Activated CD8-positive, alpha-beta memory T cell treated with anti-CD3 and anti-CD28 coated beads, Interleukin-2, amount 50 U/mL, for 48 hours (primary cell): ENCODE measurements around the gene CYLD.

ENCODE experiments used
- DNase-seq: peaks from one replicate; pipeline ENCODE4 v3.0.0-alpha.2; 2020

Gene CYLD

DNA sequence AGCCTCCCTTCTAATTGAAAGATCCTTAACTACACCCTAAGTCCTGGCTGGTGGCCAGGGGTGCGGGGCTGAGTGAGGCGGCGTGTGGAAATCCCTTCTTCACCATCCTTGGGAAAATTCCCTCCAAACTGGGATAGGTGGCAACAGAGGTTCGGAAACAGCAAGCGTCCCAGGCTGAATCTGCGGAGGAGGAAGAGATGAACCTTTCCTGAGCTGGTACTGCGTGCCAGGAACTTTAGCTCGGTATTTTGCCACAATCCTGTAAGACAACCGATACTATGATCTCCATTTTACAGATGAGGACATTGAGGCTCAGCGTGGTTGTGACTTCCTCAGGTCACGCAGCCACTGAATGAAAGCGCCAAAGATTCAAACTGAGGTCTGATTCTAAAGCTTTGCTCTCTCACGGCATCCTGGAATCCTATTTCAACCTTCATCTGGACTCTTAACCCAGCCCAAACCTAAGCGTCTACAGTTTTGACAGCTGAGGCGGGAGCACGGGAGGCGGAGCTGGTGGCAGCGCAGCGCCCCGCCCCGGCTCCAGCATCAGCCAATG lies 583 bp upstream of the CYLD start:
- no peak for DNase-seq

DNA sequence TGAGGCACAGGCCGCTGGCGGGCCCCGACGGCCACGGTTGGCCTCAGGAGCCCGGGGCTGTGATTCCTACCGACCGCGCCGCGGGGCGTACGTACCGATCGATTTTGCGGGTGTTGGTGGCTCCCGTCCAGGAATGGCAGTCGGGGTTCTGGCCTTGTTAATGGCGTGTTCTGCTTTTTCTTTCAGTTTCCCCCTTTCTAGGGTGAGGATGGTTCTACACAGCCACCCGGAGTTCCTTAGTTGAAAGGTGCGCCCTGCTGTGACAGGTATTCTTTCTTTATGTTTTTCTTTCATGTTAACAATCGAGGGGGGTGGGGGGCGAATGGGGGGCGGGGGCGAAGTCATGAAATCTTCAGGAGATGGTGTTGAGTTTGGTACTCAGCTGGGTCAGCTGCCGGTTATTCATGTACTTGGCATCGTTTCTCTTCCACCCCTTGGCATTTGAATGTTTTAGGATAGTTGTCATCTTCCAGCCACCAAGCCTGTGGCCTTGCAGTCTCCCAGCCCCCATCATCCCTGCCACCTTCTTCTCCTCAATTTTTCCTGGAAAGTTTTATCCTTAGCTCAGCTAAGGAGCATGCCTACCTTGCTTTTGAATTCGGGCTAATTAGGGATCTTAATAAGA lies 802 bp downstream of the CYLD start:
- DNase-seq = peak; percentile 68

DNA sequence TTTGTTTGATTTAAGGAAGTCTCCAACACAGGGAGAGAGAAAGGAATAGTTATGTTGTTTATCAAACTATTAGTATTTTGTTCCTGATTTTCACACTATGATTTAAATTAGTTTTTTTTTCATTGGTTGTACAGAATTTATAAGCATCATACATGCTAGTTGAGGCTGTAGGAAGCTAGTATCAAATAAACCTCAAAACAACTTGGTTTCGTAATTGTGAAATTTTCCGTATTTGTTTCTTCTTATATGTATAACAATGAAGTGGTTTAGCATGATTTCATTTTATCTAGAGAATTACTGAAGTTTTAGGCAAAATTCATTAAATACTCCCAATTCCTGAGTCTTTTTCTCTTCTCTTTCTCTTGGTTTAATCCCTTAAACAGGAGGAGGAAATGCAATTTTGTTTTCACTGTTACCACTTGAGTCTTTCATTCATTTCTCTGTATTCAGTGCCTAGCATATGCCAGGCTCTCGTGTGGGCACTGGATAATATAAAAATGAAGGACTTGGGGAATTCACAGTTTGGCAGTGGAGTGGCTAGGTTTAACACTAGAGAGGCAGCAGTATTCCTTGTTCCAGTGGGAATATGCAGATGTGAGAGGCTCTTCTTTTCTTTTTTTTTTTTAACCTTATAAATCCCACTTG lies 1.8 kb downstream of the CYLD start:
- DNase-seq = no peak

DNA sequence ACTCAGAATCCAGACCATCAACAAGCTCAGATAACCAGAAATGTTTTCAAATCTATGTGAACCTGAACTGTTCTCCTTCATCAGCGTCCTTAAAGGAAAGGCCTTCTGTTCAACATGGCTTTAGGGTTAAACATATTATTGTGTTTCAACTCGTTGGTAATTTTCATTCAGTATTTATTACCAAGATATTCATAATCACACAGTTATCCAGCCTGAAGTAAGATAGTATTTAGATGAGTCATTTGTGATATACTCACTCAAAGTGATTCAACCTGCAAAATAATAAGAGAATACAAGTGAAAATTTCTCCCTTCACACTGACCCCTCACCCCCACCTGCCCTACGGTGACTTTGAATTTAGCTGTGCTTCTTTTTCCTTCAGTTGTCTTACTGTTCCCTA lies 3.0 kb downstream of the CYLD start:
- no peak for DNase-seq

DNA sequence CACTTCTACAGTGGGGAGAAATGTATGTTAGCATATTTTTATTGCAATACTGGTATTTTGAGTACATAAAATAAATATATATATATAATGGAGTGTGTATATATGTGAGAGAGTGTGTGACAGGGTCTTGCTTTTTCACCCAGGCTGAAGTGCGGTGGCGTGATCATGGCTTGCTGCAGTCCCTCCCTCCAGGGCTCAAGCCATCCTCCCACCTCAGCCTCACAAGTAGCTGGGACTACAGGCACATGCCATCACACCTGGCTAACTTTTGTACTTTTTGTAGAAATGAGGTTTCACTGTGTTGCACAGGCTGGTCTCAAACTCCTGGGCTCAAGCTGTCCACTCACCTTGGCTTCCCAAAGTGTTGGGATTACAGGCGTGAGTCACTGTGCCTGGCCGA lies 4.1 kb downstream of the CYLD start:
- DNase-seq = no peak

DNA sequence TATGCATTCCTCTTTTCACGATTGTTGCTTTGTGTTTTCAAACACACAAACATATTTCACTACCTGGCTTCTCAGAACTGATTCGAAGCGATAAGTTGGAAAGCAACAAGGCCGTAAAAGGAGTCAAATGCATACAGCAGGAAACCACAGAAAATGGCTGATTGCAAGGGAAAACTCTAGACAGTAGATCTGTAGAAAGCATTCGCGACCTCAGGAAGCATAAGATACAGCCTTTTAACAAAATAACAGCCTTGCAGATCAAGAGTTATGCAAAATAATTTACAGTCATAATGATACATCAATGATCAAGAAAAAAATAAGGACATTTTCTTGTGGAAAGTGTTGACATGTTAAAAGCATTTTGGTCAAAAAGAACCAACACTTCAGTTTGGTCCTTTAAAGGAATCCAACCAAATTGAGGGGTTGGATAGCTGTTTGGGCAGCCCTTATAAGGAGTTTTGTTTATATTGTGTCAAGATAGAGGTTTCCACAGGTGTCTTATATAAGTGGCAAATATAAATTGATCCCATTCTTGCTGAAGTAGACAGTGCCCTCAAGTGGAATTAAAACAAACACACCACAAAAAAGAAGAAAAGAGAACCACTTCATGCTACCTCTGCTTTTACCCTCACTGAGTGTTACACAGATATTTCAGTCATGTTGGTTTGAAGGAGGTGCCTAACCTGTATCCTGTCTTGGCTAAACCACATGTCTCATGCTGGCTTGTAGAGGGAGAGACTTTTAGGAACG lies 5.5 kb downstream of the CYLD start:
- no peak for DNase-seq

DNA sequence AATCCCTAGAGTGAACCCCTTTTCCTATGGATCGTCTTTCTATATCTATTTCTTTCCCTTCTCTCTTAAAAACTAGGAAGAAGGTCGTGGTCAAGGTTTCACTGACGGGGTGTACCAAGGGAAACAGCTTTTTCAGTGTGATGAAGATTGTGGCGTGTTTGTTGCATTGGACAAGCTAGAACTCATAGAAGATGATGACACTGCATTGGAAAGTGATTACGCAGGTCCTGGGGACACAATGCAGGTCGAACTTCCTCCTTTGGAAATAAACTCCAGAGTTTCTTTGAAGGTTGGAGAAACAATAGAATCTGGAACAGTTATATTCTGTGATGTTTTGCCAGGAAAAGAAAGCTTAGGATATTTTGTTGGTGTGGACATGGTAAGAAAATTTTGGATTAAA lies 9.6 kb downstream of the CYLD start:
- no peak for DNase-seq

DNA sequence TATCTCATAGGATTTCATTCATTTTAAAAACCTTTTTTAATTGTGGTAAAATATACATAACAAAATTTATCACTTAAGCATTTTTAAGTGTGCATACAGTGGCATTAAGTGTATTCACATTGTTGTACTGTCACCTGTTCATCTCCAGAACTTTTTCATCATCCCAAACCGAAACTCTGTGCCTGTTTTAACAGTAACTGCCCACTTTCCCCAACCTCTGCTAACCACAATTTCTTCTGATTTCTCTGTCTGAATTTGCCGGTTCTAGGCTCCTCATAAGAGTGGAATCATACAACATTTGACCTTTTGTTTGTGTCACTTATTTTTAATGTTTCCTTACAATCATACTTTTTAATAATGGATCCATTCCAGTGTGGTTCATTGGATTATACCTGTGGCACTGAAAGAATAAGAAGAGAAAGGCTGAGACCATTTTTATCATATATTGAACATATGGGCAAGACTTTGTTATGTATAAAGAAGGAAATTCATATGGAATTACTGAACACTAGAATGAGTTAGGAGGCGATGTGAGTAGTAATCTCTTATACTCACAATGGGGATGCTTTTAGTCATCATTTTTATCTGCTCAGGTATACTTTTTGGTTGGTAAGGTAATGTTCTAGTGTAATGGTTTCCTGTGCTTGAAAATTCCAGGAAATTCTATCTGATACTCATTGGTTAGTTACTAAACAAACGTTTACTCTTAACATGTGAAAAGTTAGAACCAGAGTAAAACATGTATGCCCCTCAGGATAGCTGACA lies 10.8 kb downstream of the CYLD start:
- DNase-seq = no peak

DNA sequence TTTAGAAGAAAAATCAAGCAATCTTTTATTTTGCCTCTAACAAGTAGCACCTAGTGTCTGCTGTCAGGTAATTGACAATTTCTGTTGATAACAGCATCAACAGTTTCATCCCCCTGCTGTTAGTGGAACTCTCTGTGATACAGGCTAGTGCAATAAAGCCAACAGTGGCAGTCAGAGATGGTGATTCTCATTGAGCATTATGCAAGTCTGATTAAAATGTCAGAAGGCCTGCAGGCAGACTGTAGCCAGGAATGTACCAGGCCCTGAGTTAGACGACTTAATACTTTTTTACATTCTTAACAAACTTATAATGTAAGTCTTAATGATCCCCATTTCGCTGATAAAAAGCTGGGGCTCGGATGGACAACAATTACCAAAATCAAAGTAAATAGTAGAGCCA lies 14.6 kb downstream of the CYLD start:
- no peak for DNase-seq

DNA sequence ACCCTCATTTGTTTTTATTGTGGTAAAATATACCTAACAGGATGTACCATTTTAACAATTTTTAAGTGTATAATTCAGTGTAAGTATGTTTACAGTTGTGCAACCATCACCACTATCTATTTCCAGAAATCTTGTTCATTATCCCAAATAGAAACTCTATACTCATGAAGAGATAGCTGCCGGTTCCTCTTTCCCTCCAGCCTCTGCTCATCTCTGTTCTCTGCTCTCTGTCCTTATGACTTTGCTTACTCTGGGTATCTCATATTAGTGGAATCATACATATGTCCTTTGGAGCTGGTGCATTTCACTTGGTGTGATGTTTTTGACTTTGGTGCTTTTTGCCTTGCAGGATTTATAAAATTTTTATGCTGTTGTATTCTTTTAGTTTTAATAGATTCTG lies 19.4 kb downstream of the CYLD start:
- DNase-seq = no peak

DNA sequence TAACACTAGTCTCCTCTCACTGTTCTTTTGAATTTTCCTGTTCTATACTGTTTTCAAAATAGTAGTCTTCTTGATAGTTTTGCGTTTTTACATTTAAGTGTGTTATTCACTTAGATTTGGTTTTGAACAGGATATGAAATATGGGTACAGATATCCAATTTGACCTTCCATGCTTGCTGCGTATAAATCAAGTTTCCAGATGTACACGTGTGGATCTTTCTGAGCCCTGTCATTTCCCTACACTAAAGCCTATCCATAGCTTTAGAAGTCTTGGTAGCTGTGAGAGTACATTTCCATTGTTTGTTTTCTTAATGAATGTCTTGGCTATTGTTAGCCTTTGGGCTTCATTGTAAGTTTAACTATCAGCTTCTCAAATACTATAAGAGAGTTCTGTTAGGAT lies 20.4 kb downstream of the CYLD start:
- DNase-seq = no peak

DNA sequence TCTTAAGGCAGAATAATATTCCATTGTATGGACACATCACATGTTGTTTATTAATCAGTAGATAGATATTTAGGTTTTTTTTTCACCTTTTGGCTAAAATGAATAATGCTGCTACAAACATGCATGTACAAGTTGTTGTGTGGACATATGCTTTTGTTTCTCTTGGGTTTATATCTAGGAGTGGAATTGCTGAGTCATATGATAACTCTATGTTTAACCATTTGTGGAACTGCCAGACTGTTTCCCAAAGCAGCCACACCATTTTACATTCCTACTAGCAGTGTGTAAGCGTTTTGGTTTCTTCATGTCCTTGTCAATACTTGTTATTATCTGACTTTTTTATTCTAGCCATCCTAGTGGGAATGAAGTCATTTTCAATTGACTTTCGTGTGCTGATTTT lies 21.3 kb downstream of the CYLD start:
- DNase-seq = no peak

DNA sequence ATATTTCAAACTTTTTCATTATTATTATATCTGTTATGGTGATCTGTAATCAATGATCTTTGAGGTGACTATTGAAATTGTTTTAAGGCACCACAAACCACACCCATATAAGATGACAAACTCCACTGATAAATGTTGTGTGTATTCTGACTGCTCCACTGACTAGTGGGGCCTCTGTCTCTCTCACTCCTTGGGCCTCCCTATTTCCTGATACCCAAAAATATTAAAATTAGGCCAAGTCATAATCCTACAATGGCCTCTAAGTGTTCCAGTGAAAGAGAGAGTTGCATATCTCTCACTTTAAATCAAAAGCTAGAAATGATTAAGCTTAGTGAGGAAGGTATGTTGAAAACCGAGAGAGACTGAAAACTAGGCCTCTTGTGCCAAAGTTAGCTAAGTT lies 23.4 kb downstream of the CYLD start:
- DNase-seq = no peak

DNA sequence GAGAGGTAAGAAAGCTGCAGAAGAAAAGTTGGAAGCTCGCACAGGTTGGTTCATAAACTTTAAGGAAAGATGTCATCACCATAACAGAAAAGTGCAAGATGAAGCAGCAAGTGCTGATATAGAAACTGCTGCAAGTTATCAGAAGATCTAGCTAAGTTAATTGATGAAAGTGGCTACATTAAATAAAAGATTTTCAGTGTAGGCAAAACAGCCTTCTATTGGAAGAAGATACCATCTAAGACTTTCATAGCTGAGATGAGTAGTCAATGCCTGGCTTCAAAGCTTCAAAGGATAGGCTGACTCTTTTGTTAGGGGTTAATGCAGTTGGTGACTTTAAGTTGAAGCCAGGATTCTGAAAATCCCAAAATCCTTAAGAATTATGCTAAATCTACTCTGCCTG lies 24.0 kb downstream of the CYLD start:
- no peak for DNase-seq

DNA sequence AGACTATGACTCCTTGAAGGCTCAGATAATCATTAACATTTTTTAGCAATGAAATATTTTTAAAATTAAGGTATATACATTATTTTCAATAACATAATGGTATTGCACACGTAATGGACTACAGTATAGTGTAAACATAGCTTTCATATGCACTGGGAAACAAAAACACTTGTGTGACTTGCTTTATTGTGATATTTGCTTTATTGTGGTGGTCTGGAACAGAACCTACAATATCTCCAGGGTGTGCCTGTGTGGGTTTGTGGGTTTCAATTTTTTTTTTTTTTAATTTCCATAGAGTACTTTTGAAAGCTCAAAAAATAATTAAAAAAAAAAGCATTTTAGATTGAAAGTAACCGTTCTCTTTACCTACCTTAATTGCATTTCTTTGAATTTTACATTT lies 25.3 kb downstream of the CYLD start:
- no peak for DNase-seq

DNA sequence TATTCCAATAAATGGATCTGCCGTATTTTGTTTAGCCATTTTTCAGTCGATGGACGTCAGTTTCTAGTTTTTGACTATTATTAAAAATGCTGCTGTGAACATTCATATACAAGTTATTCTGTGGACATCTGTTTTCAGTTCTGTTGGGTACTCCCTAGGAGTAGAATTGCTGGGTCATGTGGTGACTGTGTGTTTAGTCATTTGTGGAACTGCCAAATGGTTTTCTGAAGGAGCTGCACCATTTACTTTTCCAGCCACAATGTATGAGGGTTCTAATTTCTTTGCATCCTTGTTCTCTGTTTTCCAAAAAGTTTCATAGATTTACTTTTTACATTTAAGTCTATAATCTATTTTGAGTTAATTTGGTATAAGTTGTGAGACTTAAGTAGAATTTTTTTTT lies 29.5 kb downstream of the CYLD start:
- DNase-seq = no peak

DNA sequence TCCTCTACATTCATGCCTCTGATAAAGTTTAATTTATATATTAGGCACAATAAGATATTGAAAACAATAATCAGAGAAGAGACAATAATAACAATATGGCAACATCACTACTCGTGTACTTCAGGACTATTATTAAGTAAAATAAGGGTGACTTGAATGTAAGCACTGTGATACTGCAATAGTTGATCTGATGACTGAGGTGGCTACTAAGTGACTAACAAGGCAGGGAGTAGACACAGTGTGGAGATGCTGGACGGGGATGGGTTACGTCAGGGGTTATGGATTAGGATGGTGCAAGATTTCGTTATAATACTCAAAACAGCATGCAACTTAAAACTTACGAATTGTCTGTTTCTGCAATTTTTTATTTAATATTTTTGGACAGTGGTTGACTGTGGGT lies 32.5 kb downstream of the CYLD start:
- no peak for DNase-seq

DNA sequence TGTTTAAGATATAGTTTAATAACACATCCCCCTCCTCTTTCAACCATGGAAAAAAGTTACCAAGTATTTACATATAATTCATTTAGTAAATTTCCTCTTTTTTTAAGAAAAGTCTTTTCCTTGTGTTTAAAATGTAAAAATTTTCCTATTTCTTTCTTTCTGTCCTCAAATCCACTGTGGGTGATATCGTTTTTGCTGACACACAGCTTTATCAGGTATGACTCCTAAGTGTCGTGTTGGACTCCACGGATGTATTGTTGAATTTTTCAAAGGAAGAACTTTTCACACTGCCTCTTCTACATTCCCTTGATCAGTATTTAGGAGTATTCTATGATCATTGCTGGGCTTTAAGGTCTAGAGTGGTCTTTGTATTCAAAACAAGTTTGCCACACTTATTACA lies 33.1 kb downstream of the CYLD start:
- no peak for DNase-seq

DNA sequence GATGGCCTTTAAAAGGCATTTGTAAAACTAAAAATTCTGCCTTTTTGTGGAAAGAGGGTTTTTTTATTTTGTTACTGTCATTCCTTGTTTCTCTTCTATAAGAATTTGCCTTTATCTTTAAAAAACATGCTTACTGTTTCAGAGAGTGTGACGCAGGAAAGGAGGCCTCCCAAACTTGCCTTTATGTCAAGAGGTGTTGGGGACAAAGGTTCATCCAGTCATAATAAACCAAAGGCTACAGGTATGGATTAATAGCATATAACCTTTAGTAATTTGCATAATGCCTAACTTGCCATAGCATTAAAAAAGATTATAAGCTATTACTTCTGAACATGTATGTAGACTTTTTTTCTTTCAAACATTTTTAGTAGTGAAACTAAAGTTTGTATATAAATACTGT lies 34.2 kb downstream of the CYLD start:
- DNase-seq = no peak

DNA sequence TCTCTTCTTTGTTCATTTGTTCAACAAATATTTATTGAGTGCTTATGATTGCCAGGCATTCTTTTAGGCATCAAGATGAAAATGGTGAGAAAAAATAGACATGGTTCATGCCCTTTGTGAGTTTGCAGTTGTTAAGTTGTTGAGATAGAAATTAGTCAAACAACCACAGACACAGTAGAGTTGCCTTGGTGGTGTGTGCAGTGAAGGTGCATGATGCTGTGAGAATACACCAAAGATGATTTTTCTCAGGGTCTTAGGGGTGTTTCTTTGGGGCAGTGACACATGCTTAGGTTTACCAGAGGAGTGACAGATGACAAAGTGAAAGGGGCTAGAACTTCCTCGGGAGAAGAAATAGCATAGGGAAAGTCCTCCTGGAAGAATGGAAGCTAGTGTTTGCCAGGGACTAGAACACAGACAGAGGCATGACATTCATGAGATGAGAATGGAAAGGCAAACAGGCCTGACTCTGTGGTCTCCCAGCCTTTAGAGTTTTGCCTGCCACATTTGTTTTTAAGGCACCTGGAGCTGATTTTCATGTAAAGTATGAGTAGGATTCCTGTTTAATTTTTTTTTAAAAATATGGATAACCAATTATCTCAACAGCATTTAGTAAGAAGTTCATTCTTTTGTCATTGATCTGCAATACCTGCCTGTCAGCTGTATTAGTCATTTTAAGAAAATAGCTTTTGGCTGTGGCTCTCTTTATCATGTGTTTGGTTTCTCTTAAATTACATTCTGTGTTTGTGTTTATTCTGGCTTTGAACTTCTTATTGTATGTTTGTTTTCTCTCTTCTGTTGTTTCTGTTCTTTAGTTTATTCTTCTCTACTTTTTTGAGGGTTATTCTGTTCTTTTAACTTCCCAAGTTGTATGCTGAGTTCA lies 36.6 kb downstream of the CYLD start:
- no peak for DNase-seq

DNA sequence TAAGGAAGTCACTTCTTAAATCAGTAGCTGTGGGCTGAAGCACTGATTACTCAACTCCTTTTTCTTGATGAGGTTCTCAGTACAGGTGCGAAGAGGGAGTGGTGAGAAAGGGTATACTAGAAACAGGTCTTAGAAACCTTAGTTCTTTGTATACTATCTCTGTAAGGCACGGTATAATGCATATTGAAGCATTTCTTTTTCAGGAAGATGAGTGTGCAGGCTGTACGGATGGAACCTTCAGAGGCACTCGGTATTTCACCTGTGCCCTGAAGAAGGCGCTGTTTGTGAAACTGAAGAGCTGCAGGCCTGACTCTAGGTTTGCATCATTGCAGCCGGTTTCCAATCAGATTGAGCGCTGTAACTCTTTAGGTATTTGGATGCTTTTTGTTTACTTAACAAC lies 39.2 kb downstream of the CYLD start:
- DNase-seq = no peak

DNA sequence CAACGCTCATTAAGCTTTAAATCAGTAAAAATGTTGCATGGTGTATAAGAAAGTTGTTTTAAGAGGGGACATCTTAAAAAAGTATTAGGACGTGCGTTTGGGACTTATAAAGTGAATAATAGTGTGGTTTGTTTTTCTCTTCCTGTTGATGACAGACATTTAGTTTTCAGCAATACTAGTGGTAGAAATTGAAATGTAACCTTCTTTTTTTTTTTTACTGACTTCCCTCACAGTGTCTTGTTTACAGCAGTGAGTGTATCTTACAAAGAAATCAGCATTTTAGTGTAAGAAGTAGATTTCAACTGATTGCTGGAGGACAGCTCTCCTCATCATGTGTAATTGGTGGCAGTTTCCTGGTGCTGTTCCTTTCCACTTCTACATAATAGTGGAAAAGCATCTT lies 39.6 kb downstream of the CYLD start:
- no peak for DNase-seq

DNA sequence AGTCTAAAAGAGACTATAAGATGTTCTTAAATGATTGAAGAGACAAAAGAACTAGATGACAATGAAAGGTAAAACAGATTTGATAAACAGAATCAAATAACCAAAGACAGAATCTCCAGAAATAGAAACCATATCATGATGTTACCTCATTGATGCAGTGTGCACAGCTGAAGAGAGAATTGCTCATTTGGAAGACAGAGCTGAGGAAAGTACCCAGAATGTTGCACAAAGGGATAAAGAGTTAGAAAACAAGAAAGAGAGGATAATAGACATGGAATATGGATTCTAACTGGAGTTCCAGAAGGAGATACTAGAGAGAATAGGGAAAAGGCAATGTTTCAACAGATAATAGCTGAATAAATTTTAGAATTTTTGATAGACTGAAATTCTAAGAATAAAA lies 47.9 kb downstream of the CYLD start:
- DNase-seq = no peak
